Measurements from ENCODE around the gene HOXC4. TPM values are rescaled to one million over a fixed set of nuclear protein-coding genes. Genes with fewer than 3 reads are reported as not detected.

Gene HOXC4
- total RNA-seq, 1 experiment from 2014 or later: 4.1 TPM

- intact Hi-C loops (cut with micrococcal nuclease; ENCODE audit: unreplicated experiment): no loop called here
- Mint-ChIP-seq H3K4me1 (ENCODE audit: low read depth, unreplicated experiment) (peaks cover 30% of the 10 kb centered on the region), H3K27me3 (ENCODE audit: insufficient read depth, unreplicated experiment) (no peaks in the 10 kb centered on the region), H3K27ac (ENCODE audit: unreplicated experiment) (peak overlapping the region; percentile 81), H3K36me3 (ENCODE audit: insufficient read depth, unreplicated experiment) (peaks cover 6% of the 10 kb centered on the region), H3K4me3 (ENCODE audit: unreplicated experiment) (peak overlapping the region; percentile 60), H3K9me3 (ENCODE audit: unreplicated experiment) (no peaks in the 10 kb centered on the region)
- H3K36me3 ChIP-seq (ENCODE audit: control insufficient read depth, insufficient read depth, low read length): no peaks in the 10 kb centered on the region; the same call in 1 of the 2 replicates
- DNase-seq: no peak
- H3K9me3 ChIP-seq: no peaks in the 10 kb centered on the region
- CTCF ChIA-PET: interaction anchor here (0.6 to 5.3 kb wide), 27 partner anchors 8 to 277 kb away, joined by 3 to 84 read pairs (median 4); partner anchors contain the start of genes HOXC10, HOXC4, HOXC5 and HOXC6
- TSS peak; percentile 36 for BruUV-seq (replicated peaks)
- TF ChIP-seq CTCF (IDR thresholded peaks at IDR 0.05; ENCODE audit: insufficient read depth in 1 of 2, low read depth in 1 of 2, low read length in 1 of 2, severe bottlenecking in 1 of 2, unreplicated experiment in 1 of 2): no peak
- POLR2A ChIA-PET: interaction anchor here (0.5 to 1.8 kb wide), 10 partner anchors 8 to 1672 kb away, joined by 3 to 22 read pairs (median 4); partner anchors contain the start of genes CBX5, COPZ1, HNRNPA1 and SMUG1
- peak overlapping the region; percentile 63 for H3K4me3 ChIP-seq (ENCODE audit: low read depth, low read length)
- H3K27me3 ChIP-seq (replicated peaks; ENCODE audit: control insufficient read depth, insufficient read depth, low read length): no peaks in the 10 kb centered on the region
- peaks cover 59% of the 10 kb centered on the region for H3K4me1 ChIP-seq
Observed at GRCh38 chr12:54009171-54010052, 44.2 kb upstream of the HOXC4 start.

- POLR2A ChIA-PET: interaction anchor here (0.6 to 0.7 kb wide), 2 partner anchors 13 to 25 kb away, joined by 3 to 15 read pairs; no protein-coding TSS in a partner anchor
Observed at GRCh38 chr12:54010053-54010971, 43.3 kb upstream of the HOXC4 start.

More at GRCh38 chr12:54010053-54010971, 43.3 kb upstream of the HOXC4 start:
- Mint-ChIP-seq H3K27me3 (ENCODE audit: insufficient read depth, unreplicated experiment) (no peaks in the 10 kb centered on the region), H3K4me1 (ENCODE audit: low read depth, unreplicated experiment) (peaks cover 30% of the 10 kb centered on the region), H3K4me3 (ENCODE audit: unreplicated experiment) (peak overlapping the region; percentile 60), H3K9me3 (ENCODE audit: unreplicated experiment) (no peaks in the 10 kb centered on the region), H3K36me3 (ENCODE audit: insufficient read depth, unreplicated experiment) (peaks cover 6% of the 10 kb centered on the region), H3K27ac (ENCODE audit: unreplicated experiment) (peak overlapping the region; percentile 81)
- BruUV-seq (replicated peaks): no TSS peak
- H3K4me3 ChIP-seq (ENCODE audit: low read depth, low read length): peak overlapping the region; percentile 63
- no peaks in the 10 kb centered on the region for H3K9me3 ChIP-seq
- CTCF ChIA-PET: interaction anchor here (0.6 to 1.4 kb wide), 4 partner anchors 15 to 198 kb away, joined by 3 to 4 read pairs (median 3); no protein-coding TSS in a partner anchor
- H3K27me3 ChIP-seq (replicated peaks; ENCODE audit: control insufficient read depth, insufficient read depth, low read length): no peaks in the 10 kb centered on the region
- no peak for DNase-seq
- H3K4me1 ChIP-seq: peaks cover 63% of the 10 kb centered on the region
- H3K36me3 ChIP-seq (ENCODE audit: control insufficient read depth, insufficient read depth, low read length): no peaks in the 10 kb centered on the region; the same call in 1 of the 2 replicates
- no peak for TF ChIP-seq CTCF (IDR thresholded peaks at IDR 0.05; ENCODE audit: insufficient read depth in 1 of 2, low read depth in 1 of 2, low read length in 1 of 2, severe bottlenecking in 1 of 2, unreplicated experiment in 1 of 2)
- intact Hi-C loops (cut with micrococcal nuclease; ENCODE audit: unreplicated experiment): no loop called here
